ENCODE data around the gene AOPEP. TPM values are rescaled to one million over a fixed set of nuclear protein-coding genes. Genes with fewer than 3 reads are reported as not detected.
A peak's percentile ranks its signal among the peaks of the same experiment; 100 is the strongest.

The AOPEP gene
- total RNA-seq, 1 donor from 2014 or later = 92.3 TPM

DNA sequence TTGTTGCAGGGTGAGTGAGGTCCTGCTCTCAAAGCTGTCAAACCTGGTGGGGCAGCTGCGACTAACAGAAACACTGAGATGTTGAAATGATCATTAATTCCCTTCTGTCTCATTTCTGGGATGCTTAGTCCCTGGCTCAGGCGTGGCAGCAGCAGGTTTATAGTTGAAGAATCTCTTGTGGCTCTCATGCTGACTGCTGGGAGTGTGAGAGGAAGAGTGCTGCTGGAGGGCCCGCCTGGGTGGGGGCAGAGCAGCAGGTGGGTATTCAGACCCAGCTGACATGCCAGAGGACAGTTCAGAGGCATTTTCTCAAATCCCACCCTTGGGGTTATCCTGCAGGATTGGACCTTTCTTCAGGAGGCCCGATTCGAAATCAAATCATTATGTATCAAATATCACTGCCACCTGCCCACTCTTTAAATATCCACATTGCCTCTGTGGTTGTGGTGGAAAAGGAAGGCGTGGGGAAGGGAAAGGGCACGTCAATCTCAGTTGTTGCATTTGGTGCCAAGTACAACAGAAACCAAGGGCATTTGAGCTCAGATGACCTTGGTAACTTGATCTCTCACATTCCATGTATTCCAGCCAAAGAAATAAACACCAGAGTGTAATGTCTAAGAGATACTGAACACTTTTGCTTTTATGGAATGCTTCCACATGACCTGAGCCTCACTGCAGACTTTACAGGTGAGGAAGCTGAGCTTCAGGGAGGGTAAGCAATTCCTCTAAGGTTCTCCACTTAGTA is 224.3 kb downstream of the AOPEP start:
- TF ChIP-seq, protein P1, sequence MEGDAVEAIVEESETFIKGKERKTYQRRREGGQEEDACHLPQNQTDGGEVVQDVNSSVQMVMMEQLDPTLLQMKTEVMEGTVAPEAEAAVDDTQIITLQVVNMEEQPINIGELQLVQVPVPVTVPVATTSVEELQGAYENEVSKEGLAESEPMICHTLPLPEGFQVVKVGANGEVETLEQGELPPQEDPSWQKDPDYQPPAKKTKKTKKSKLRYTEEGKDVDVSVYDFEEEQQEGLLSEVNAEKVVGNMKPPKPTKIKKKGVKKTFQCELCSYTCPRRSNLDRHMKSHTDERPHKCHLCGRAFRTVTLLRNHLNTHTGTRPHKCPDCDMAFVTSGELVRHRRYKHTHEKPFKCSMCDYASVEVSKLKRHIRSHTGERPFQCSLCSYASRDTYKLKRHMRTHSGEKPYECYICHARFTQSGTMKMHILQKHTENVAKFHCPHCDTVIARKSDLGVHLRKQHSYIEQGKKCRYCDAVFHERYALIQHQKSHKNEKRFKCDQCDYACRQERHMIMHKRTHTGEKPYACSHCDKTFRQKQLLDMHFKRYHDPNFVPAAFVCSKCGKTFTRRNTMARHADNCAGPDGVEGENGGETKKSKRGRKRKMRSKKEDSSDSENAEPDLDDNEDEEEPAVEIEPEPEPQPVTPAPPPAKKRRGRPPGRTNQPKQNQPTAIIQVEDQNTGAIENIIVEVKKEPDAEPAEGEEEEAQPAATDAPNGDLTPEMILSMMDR (IDR thresholded peaks at IDR 0.05) = no peak
- Mint-ChIP-seq H3K9me3 (ENCODE audit: low read depth) (no peaks in the 10 kb centered on the region), H3K4me3 (ENCODE audit: unreplicated experiment) (no peak overlapping the region), H3K27me3 (ENCODE audit: low read depth) (no peaks in the 10 kb centered on the region), H3K27ac (ENCODE audit: unreplicated experiment) (peak overlapping the region; percentile 64), H3K36me3 (ENCODE audit: low read depth) (peaks cover 9% of the 10 kb centered on the region), H3K4me1 (ENCODE audit: low read depth) (peaks cover 66% of the 10 kb centered on the region)
- DNase-seq (ENCODE audit: low spot score) = no peak

DNA sequence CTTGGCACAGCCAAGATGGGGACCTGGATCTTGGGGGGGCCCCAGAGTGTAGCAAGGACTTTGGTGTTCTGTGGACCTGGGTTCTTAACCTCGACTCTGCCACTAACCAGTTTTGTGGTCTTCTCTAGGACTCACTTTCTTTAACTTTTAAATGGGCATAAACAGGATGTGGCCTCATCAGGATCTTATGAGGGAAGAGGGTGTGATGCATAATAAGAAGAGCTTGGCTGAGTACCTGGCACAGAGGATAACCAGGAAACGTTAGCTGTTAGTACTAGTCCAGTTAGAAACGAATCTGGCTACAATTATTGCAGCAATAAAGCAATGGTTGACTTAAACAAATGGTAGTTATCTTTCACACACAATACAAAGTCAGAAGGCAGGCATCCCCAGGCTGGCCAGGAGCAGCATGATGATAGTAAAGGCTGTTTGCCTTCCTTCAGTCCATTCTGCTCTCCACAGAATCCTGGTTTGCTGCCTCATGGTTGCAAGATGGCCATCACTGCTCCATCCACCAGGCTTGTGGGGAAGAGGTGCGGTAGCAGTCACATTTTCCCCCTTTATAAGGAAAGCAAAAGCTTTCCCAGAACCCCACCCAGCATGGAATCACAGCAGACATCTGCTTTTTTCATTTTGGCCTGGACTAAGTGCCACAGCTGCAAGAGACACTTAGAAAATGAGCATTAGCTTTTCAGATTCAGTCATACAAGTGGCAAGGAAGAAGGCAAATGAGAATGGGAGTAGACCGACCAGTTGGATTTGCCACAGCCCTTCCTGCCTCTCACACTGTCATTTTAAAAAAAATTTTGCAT is 225.0 kb downstream of the AOPEP start:
- TF ChIP-seq, protein P1 (IDR thresholded peaks at IDR 0.05) = no peak
- Mint-ChIP-seq H3K27me3 (ENCODE audit: low read depth) (no peaks in the 10 kb centered on the region), H3K4me1 (ENCODE audit: low read depth) (peaks cover 60% of the 10 kb centered on the region), H3K4me3 (ENCODE audit: unreplicated experiment) (no peak overlapping the region), H3K9me3 (ENCODE audit: low read depth) (no peaks in the 10 kb centered on the region), H3K27ac (ENCODE audit: unreplicated experiment) (peak overlapping the region; percentile 64), H3K36me3 (ENCODE audit: low read depth) (peaks cover 16% of the 10 kb centered on the region)
- no peak for DNase-seq (ENCODE audit: low spot score)

DNA sequence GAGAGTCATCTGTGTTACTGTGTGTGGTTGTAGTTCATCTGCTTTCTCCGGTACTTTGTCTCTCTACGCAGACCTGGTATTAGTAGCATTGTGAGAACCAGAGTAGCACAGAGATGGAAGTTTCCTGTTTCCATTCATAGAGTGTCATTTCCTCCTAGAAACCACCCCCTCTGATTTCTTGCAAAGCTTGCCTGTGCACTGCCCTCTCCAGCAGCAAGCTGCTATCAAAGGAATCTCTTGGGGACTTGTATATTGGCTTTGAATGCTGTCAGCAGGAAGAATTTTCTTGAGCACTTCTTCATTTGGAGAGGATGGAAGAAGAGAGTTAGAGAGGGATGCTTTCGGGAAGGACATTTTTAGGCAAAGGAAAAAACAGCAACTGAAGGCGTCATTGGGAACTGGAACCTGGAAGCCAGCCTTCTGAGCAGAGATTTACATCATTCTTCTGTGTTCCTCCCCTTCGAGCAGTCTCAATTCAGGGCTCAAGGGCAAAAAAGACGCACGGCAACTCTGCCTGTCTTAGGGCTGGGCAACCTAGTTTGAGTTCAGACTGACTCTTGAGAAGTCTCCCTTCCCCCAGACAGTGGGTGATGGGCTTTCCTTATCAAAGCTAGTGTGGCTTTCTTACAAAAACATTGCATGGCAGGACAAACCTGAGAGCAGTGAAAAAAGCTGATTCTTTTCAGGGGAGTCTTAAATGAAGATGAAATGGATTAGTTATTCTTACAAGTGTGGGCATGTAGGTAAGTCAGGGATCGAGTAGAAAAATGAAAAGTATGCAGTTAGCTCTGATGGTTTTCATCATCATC is 226.3 kb downstream of the AOPEP start:
- Mint-ChIP-seq H3K36me3 (ENCODE audit: low read depth) (peaks cover 21% of the 10 kb centered on the region), H3K4me3 (ENCODE audit: unreplicated experiment) (peak overlapping the region; percentile 23), H3K9me3 (ENCODE audit: low read depth) (no peaks in the 10 kb centered on the region), H3K27ac (ENCODE audit: unreplicated experiment) (peak overlapping the region; percentile 78), H3K4me1 (ENCODE audit: low read depth) (peaks cover 61% of the 10 kb centered on the region), H3K27me3 (ENCODE audit: low read depth) (no peaks in the 10 kb centered on the region)
- DNase-seq (ENCODE audit: low spot score) = no peak
- TF ChIP-seq, protein P1 (IDR thresholded peaks at IDR 0.05) = no peak

DNA sequence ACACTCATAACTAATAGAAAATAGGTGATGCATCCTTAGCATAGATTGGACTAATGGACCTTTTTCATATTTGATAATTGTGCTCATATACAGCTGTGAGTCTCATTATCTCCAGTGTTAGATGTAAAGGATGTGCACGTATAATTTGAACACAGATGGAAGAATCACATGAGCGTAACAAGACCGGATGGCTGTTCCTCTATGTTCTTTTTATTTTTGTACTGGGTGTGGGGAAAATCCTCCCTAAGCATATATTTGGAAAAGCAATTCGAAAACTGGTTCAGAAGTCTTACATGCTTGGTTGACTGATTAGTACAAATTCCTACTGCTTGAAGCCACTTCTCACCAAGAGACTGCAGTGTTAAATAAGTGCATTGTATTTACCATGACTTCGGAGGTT is 230.2 kb downstream of the AOPEP start:
- no peak overlapping the region for H3K4me3 Mint-ChIP-seq (ENCODE audit: unreplicated experiment)
- no peak overlapping the region for H3K27ac Mint-ChIP-seq (ENCODE audit: unreplicated experiment)
- TF ChIP-seq, protein P1 (IDR thresholded peaks at IDR 0.05) = no peak
- no peak for DNase-seq (ENCODE audit: low spot score)
- H3K36me3 Mint-ChIP-seq (ENCODE audit: low read depth) = peaks cover 29% of the 10 kb centered on the region
- peaks cover 33% of the 10 kb centered on the region for H3K4me1 Mint-ChIP-seq (ENCODE audit: low read depth)
- H3K9me3 Mint-ChIP-seq (ENCODE audit: low read depth) = no peaks in the 10 kb centered on the region
- no peaks in the 10 kb centered on the region for H3K27me3 Mint-ChIP-seq (ENCODE audit: low read depth)

GRCh38 chr9:94960964-94961363 is 234.5 kb downstream of the AOPEP start:
- Mint-ChIP-seq H3K36me3 (ENCODE audit: low read depth) (peaks cover 30% of the 10 kb centered on the region), H3K9me3 (ENCODE audit: low read depth) (no peaks in the 10 kb centered on the region), H3K27me3 (ENCODE audit: low read depth) (no peaks in the 10 kb centered on the region), H3K4me1 (ENCODE audit: low read depth) (peaks cover 14% of the 10 kb centered on the region), H3K4me3 (ENCODE audit: unreplicated experiment) (no peak overlapping the region), H3K27ac (ENCODE audit: unreplicated experiment) (no peak overlapping the region)
- TF ChIP-seq, protein P1 (IDR thresholded peaks at IDR 0.05) = no peak
- DNase-seq (ENCODE audit: low spot score) = no peak
